ENCODE results near the gene FETUB.

GRCh38 chr3:186653080-186653707 is 13.0 kb downstream of the FETUB start:
- no peak for TF ChIP-seq POLR2A (IDR thresholded peaks at IDR 0.05)
- no peak for TF ChIP-seq CTCF (IDR thresholded peaks at IDR 0.05)

All from testis (tissue), 2 donors.